Measurements from ENCODE around the gene CDH4. TPM values are rescaled to one million over a fixed set of nuclear protein-coding genes. Genes with fewer than 3 reads are reported as not detected.

Gene CDH4
- total and polyA plus RNA-seq, 9 of the 15 experiments (the other 6 are each of a cell fraction or from before 2014, with no cell fraction given) = 0.04 TPM; not detected in 8

DNA sequence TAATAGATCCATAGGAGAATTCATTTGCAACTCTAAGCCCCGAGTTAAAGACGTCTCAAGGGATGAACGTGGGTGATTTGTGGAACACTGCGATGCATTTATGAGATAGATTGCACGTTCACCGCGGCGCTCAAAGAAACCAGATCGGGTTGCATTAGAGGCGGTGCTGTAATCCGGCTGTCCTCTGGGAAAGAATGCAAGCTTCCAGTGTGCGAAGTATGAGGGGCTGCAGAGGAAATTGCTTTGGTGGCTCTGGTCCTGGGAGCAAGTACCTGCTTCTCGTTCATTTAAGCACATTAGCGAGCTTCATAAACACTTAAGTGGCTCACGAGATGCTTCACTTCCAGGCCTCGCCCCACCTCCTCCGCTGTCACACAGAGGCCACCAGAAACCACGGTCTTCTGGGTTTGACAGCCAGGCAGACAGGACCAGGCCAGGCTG, 182.3 kb downstream of the CDH4 start:
- BruUV-seq (replicated peaks) = no TSS peak
- H3K9me3 ChIP-seq (replicated peaks; ENCODE audit: control insufficient read depth, insufficient read depth, low read depth, low read length) = no peaks in the 10 kb centered on the region
- WGBS (ENCODE audit: insufficient coverage, low coverage, missing lambda C conversion rate) = under 1% methylated on average over 18 of the region's 18 CpGs
- peaks cover 6 to 42% of the 10 kb centered on the region in 2 experiments; a peak in 2 of 5 replicates for H3K27me3 ChIP-seq (ENCODE audit: control insufficient read depth in 2 of 2, insufficient read depth in 2 of 2, low read length in 2 of 2)
- intact Hi-C loops (cut with micrococcal nuclease) = no loop called here
- H3K4me3 ChIP-seq = no peak overlapping the region
- H3K27ac ChIP-seq (ENCODE audit: extremely low read depth, low read depth, low read length) = no peak overlapping the region
- H3K4me2 ChIP-seq (ENCODE audit: insufficient read depth, low read length) = no peak overlapping the region
- H2AFZ ChIP-seq (ENCODE audit: low read depth, low read length) = no peak overlapping the region
- no peaks in the 10 kb centered on the region; a peak in 1 of 5 replicates for H3K4me1 ChIP-seq (replicated peaks in 1 of 2; ENCODE audit: control insufficient read depth in 2 of 2, insufficient read depth in 2 of 2, low read length in 2 of 2)
- no peak for DNase-seq (ENCODE audit: extremely low read depth in 1 of 4, low spot score in 3 of 4)
- peaks cover 3% of the 10 kb centered on the region; the same call in 1 of the 2 replicates for H4K20me1 ChIP-seq (replicated peaks; ENCODE audit: control insufficient read depth, insufficient read depth, low read length)
- H3K79me2 ChIP-seq (ENCODE audit: control insufficient read depth, insufficient read depth, low read length) = no peaks in the 10 kb centered on the region
- TF ChIP-seq ZNF431 (CRISPR knock-in tag; IDR thresholded peaks at IDR 0.05) (no peak), MTA2 (IDR thresholded peaks at IDR 0.05; ENCODE audit: low read depth) (no peak), ZBTB17 (CRISPR knock-in tag; IDR thresholded peaks at IDR 0.05) (no peak), ZKSCAN1 (IDR thresholded peaks at IDR 0.05; ENCODE audit: low read depth, low read length) (no peak), SREBF1 (IDR thresholded peaks at IDR 0.05; ENCODE audit: borderline replicate concordance, low read depth, low read length) (no peak), BRD9 (IDR thresholded peaks at IDR 0.05; ENCODE audit: low read depth, partially characterized antibody) (no peak), ZNF780A (CRISPR knock-in tag; IDR thresholded peaks at IDR 0.05) (no peak)
- TF ChIP-seq, protein P1, sequence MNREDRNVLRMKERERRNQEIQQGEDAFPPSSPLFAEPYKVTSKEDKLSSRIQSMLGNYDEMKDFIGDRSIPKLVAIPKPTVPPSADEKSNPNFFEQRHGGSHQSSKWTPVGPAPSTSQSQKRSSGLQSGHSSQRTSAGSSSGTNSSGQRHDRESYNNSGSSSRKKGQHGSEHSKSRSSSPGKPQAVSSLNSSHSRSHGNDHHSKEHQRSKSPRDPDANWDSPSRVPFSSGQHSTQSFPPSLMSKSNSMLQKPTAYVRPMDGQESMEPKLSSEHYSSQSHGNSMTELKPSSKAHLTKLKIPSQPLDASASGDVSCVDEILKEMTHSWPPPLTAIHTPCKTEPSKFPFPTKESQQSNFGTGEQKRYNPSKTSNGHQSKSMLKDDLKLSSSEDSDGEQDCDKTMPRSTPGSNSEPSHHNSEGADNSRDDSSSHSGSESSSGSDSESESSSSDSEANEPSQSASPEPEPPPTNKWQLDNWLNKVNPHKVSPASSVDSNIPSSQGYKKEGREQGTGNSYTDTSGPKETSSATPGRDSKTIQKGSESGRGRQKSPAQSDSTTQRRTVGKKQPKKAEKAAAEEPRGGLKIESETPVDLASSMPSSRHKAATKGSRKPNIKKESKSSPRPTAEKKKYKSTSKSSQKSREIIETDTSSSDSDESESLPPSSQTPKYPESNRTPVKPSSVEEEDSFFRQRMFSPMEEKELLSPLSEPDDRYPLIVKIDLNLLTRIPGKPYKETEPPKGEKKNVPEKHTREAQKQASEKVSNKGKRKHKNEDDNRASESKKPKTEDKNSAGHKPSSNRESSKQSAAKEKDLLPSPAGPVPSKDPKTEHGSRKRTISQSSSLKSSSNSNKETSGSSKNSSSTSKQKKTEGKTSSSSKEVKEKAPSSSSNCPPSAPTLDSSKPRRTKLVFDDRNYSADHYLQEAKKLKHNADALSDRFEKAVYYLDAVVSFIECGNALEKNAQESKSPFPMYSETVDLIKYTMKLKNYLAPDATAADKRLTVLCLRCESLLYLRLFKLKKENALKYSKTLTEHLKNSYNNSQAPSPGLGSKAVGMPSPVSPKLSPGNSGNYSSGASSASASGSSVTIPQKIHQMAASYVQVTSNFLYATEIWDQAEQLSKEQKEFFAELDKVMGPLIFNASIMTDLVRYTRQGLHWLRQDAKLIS (CRISPR knock-in tag; IDR thresholded peaks at IDR 0.05) = no peak
- TF ChIP-seq, protein P2, sequence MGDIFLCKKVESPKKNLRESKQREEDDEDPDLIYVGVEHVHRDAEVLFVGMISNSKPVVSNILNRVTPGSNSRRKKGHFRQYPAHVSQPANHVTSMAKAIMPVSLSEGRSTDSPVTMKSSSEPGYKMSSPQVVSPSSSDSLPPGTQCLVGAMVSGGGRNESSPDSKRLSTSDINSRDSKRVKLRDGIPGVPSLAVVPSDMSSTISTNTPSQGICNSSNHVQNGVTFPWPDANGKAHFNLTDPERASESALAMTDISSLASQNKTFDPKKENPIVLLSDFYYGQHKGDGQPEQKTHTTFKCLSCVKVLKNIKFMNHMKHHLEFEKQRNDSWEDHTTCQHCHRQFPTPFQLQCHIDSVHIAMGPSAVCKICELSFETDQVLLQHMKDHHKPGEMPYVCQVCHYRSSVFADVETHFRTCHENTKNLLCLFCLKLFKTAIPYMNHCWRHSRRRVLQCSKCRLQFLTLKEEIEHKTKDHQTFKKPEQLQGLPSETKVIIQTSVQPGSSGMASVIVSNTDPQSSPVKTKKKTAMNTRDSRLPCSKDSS (IDR thresholded peaks at IDR 0.05; ENCODE audit: low read depth, partially characterized antibody) = no peak
- TF ChIP-seq, protein P3, sequence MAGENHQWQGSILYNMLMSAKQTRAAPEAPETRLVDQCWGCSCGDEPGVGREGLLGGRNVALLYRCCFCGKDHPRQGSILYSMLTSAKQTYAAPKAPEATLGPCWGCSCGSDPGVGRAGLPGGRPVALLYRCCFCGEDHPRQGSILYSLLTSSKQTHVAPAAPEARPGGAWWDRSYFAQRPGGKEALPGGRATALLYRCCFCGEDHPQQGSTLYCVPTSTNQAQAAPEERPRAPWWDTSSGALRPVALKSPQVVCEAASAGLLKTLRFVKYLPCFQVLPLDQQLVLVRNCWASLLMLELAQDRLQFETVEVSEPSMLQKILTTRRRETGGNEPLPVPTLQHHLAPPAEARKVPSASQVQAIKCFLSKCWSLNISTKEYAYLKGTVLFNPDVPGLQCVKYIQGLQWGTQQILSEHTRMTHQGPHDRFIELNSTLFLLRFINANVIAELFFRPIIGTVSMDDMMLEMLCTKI (IDR thresholded peaks at IDR 0.05; ENCODE audit: partially characterized antibody) = no peak
- TF ChIP-seq, protein P4, sequence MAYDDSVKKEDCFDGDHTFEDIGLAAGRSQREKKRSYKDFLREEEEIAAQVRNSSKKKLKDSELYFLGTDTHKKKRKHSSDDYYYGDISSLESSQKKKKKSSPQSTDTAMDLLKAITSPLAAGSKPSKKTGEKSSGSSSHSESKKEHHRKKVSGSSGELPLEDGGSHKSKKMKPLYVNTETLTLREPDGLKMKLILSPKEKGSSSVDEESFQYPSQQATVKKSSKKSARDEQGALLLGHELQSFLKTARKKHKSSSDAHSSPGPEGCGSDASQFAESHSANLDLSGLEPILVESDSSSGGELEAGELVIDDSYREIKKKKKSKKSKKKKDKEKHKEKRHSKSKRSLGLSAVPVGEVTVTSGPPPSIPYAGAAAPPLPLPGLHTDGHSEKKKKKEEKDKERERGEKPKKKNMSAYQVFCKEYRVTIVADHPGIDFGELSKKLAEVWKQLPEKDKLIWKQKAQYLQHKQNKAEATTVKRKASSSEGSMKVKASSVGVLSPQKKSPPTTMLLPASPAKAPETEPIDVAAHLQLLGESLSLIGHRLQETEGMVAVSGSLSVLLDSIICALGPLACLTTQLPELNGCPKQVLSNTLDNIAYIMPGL (CRISPR knock-in tag; IDR thresholded peaks at IDR 0.05) = no peak
- H3K9ac ChIP-seq (ENCODE audit: insufficient read depth in 1 of 2, low read depth in 2 of 2, low read length in 2 of 2) = no peak overlapping the region
- FAIRE-seq = no peak
- ATAC-seq = no peak
- no peaks in the 10 kb centered on the region for H3K36me3 ChIP-seq (ENCODE audit: control insufficient read depth, insufficient read depth, low read length)
- in situ Hi-C loops (cut with MboI) = no loop called here
- POLR2A ChIA-PET = no interaction called here
- no peaks in the 10 kb centered on the region for H3K9me1 ChIP-seq (ENCODE audit: control insufficient read depth, insufficient read depth, low read length)
- CTCF ChIA-PET (ENCODE audit: low intra/inter-chr PET ratio) = no interaction called here
